ENCODE measurements around the gene RPS15.

DNA sequence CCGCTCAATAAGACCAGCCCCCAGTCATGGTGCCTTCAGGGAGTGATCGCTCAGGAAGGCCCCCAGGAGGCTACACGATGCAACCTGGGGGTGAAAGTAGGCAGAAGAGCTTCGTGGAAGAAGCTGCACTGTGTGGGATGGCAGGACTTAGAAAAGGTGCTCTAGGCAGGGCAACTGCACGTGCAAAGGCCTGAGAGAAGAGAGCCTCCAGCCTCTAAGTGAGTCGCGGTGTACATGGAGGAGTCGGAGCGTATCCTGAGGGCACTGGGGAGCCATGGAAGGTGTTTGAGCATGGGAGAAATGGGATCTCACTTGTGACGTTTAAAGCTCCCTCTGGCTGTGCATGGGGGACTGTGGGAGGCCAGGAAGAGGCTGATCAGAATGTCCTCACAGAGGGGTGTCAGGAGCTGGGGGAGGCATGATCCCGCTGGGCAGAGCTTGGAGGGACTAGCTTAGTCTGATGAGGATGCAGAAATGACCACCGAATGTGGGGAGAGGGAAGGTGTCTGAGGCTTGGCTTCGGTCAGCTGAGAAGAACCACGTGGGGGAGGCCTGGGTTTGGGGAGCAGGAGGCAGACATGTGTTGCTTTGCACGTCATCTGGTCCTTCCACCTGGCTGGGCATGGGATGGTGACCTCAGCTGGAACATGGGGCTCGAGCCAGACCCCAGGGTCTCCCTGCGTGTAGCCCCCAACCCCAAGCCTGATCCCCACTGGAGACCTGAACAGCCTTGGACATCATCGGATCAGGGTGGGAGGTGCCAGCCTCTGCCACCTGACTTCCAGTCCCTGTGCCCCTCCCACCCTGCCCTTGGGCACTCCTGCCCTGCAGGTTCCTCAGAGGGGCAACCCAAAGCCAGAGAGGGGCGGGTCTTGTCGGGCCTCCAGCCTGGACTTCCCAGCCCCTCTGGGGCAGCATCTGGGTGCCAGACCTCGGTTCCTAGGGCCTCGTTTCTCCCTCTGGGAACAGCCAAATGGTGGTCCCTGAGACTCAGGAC, 12.8 kb downstream of the RPS15 start:
- TF ChIP-seq, protein P1, sequence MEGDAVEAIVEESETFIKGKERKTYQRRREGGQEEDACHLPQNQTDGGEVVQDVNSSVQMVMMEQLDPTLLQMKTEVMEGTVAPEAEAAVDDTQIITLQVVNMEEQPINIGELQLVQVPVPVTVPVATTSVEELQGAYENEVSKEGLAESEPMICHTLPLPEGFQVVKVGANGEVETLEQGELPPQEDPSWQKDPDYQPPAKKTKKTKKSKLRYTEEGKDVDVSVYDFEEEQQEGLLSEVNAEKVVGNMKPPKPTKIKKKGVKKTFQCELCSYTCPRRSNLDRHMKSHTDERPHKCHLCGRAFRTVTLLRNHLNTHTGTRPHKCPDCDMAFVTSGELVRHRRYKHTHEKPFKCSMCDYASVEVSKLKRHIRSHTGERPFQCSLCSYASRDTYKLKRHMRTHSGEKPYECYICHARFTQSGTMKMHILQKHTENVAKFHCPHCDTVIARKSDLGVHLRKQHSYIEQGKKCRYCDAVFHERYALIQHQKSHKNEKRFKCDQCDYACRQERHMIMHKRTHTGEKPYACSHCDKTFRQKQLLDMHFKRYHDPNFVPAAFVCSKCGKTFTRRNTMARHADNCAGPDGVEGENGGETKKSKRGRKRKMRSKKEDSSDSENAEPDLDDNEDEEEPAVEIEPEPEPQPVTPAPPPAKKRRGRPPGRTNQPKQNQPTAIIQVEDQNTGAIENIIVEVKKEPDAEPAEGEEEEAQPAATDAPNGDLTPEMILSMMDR (IDR thresholded peaks at IDR 0.05; ENCODE audit: extremely low read depth in 1 of 2, insufficient read depth in 1 of 2, low read depth in 1 of 2, low read length in 2 of 2) = no peak
- no peak for TF ChIP-seq POLR2A (IDR thresholded peaks at IDR 0.05; ENCODE audit: low read depth, low read length)
